SK-N-SH treated with all-trans-retinoic acid at 6 μM for 48 hours (cell line): ENCODE data around the gene PKIG.

Source experiments
- ARNTL ChIP-seq: fragments of 450-650 bp; formaldehyde crosslinking; IDR thresholded peaks from 2 replicates; pipeline ENCODE4 v1.5.0; 2020; ENCODE audit warnings: low read depth, mild to moderate bottlenecking, moderate library complexity, borderline replicate concordance
- ISL1 ChIP-seq: fragments of 250-450 bp; sonication (Bioruptor Pico); IDR thresholded peaks from 2 replicates; pipeline ENCODE4 v2.1.2; 2022; ENCODE audit warnings: mild to moderate bottlenecking, moderate library complexity
- TOX ChIP-seq: fragments of 250-450 bp; sonication (Bioruptor Pico); IDR thresholded peaks from 2 replicates; pipeline ENCODE4 v1.8.0; 2021; ENCODE audit warnings: mild to moderate bottlenecking, moderate library complexity, borderline replicate concordance
- ZFP30 ChIP-seq: fragments of 450-650 bp; formaldehyde crosslinking; IDR thresholded peaks from 2 replicates; pipeline ENCODE4 v1.5.0; 2022; ENCODE audit warnings: mild to moderate bottlenecking, moderate library complexity
- ZNF565 ChIP-seq: fragments of 450-650 bp; formaldehyde crosslinking; conservative IDR thresholded peaks from 2 replicates; pipeline ENCODE4 v1.5.0; 2020; ENCODE audit warnings: low read depth, mild to moderate bottlenecking, moderate library complexity

DNA sequence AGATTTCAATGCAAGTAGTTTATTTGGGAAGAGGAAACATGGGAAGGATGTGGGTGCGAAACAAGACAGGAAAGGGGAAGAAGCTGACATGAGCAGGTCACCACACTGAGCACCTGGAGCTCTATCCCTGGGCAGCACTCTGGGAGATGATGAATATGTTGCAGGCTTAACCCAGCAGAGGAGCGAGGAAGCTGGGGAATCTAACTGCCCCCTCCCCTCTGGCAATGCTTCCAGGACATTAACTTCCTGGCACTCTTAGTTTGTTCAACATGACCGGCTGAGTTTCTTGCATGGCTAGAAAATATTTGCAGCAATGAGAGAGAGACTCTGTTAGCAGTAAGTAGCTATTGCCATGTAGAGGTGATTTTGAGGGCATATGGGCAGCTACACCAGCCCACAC is 74.1 kb downstream of the PKIG start:
- TF ChIP-seq ZNF565 (CRISPR knock-in tag) = no peak
- TF ChIP-seq ZFP30 = no peak
- no peak for TF ChIP-seq ARNTL (CRISPR knock-in tag)
- TF ChIP-seq ISL1 = no peak
- no peak for TF ChIP-seq TOX
